ENCODE measurements around the gene SERPINB7.

GRCh38 chr18:63824220-63824525 lies 49.0 kb downstream of the SERPINB7 start:
- TF ChIP-seq EZH2phosphoT487 (IDR thresholded peaks at IDR 0.05; ENCODE audit: borderline replicate concordance, low read length) (no peak), EZH2 (IDR thresholded peaks at IDR 0.05; ENCODE audit: low read length, unreplicated experiment) (no peak)
- TF ChIP-seq, protein P1, sequence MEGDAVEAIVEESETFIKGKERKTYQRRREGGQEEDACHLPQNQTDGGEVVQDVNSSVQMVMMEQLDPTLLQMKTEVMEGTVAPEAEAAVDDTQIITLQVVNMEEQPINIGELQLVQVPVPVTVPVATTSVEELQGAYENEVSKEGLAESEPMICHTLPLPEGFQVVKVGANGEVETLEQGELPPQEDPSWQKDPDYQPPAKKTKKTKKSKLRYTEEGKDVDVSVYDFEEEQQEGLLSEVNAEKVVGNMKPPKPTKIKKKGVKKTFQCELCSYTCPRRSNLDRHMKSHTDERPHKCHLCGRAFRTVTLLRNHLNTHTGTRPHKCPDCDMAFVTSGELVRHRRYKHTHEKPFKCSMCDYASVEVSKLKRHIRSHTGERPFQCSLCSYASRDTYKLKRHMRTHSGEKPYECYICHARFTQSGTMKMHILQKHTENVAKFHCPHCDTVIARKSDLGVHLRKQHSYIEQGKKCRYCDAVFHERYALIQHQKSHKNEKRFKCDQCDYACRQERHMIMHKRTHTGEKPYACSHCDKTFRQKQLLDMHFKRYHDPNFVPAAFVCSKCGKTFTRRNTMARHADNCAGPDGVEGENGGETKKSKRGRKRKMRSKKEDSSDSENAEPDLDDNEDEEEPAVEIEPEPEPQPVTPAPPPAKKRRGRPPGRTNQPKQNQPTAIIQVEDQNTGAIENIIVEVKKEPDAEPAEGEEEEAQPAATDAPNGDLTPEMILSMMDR (conservative IDR thresholded peaks at IDR 0.05; ENCODE audit: low read depth, low read length), result no peak
